Peyer's patch (tissue), 4 donors: ENCODE measurements around the gene GPR137.

Source experiments
- CTCF ChIP-seq, 6 experiments: fragments of 450-650 bp in 4 of 6; fragments of 200-600 bp in 2 of 6; sonication (generic) in 1 of 6; IDR thresholded peaks; one replicate each; pipeline ENCODE4 v1.5.1; 2017 to 2019; ENCODE audit warnings: antibody characterized with exemption in 6 of 6, mild to moderate bottlenecking in 3 of 6, moderate library complexity in 1 of 6
- POLR2A ChIP-seq, 2 donors: fragments of 450-650 bp; IDR thresholded peaks; one replicate each; pipeline ENCODE4 v1.5.1; 2017; ENCODE audit warnings: antibody characterized with exemption in 2 of 2, mild to moderate bottlenecking in 2 of 2, moderate library complexity in 2 of 2

GRCh38 chr11:64276653-64277431 is 8.8 kb upstream of the GPR137 start:
- TF ChIP-seq CTCF (IDR thresholded peaks at IDR 0.05) (no peak), POLR2A (IDR thresholded peaks at IDR 0.05) (no peak)
